NCI-H128 (cell line): ENCODE measurements around the gene ACTN2.

Experiments used
- DNase-seq: peaks from one replicate; lab custom pipeline; 2025; ENCODE audit not compliant: unreplicated experiment; lab: John Stamatoyannopoulos, UW

Gene ACTN2

DNA sequence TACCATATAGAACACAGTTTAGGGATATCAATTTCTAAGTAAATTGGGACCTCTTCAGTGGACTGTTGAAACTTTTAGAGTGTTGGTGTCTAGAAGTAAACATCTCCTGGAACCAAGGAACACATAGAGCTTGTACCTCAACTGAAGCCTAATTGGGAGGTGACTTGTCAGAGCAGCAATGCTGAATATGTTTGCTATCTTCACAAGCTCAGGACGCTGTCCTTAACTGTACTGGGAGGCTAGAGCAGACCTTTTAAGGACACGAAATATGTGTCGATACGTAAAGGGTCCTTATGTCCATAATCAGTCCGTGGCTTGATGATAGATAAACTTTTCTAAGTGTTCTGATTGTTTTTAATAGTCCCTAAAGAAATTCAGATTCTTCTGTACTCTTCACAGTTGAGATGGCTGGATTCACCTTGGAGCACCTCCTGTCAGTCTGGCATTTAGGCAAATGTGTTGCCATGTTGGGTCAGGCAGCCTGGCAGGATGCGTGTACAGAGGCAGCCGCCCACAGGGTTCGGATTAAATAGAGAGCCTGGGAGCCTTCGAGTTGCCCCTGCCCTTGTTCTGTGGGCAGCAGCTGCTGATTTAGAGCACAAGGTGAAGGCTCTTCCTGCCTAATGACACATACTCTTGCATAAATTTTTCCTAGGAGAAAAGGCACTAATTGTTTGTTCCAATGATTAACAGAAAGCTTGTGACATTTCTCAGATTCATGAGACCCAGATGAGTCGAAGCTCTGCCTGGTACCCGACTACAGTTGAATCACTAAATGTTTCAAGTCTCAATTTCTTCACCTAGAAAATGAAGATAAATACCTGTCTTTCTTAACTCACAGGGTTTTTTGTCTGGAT is 3.6 kb downstream of the ACTN2 start:
- no peak for DNase-seq

DNA sequence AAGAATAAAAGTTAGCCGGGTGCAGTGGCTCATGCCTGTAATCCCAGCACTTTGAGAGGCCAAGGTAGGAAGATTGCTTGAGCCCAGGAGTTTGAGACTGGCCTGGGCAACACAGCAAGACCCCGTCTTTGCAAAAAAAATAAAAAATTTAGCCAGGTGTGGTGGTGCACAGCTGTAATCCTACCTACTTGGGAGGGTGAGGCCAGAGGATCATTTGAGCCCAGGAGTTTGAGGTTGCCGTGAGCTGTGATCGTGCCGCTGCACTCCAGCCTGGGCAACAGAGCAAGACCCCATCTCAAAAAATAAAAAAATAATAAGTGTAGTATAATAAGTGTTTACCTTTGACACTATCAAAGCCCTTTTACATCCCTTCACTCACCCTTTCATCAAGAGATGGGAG is 5.0 kb downstream of the ACTN2 start:
- DNase-seq, result no peak

DNA sequence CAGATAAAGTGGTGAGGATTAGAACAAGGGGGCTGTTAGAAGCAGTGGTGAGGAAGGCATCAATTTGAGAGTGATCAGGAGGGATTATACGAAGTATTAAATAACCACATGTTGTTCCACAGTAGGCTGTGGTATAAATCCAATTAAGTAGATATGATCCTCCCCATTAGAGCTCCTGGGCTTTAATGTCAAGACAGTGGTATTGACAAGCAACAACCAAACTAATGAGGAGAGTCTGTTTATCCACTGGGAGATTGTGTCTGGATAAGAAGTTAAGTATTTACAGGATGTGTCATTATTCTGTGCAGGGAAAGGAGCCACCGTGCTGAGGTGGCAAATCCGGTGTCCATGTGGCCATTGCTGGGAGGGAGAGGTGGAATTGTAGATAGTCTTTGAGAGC is 5.8 kb downstream of the ACTN2 start:
- DNase-seq, result no peak

DNA sequence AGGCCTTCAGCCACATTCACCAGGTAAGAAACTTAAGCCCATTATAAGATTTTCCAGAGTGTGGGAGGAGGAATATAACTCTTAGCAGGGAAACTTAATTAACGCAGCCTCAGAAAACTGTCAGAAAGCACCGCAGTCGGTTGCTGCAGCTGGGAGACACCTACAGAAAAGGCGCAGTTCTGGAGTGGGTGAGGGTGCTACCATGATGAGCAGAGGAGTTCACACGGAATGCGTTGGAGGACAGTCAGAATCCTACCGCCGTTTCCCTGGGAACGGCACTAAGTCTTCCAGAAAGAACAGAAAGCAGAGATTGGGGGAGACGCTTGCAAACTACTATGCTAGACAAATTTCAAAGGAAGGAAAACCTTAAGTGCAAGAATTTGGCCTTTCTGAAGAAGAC is 6.4 kb downstream of the ACTN2 start:
- no peak for DNase-seq

DNA sequence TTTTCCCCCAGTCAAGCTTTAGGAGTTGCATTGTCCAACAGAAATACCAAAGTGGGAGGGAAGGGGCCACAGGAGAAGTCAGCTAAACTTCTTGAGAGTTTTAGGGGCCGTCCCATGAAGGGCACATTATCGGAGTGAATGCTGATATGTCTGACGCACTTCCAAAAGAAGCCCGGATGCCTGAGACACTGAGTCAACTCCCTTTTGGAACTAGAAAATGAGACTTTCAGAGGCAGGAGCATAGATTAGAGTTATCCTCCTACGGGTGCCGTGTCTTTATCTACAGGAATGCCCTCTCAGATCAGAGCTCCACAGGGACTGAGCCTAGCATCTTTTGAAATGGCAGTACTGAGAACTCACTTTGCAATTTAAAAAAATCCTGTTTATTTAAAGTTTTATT is 13.1 kb downstream of the ACTN2 start:
- DNase-seq, result no peak

DNA sequence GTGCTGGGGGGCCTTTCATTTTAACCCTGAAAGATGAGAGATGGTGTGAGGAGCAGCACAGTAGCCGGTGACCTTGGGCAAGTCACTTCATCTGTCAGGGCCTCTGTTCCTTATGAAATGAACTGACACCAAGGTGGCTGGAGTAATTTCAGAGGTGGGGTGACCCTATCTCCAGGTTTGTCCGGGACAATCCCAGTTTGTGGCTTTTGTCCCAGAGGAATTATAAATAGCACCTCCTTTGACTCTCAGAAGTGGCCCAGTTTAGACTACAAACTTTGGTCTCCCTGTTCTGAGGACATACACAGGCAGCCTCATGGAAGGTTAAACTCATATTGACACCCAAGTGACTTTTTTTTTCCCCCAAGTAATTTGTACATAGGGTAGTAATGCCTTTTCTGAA is 14.6 kb downstream of the ACTN2 start:
- DNase-seq, result no peak

DNA sequence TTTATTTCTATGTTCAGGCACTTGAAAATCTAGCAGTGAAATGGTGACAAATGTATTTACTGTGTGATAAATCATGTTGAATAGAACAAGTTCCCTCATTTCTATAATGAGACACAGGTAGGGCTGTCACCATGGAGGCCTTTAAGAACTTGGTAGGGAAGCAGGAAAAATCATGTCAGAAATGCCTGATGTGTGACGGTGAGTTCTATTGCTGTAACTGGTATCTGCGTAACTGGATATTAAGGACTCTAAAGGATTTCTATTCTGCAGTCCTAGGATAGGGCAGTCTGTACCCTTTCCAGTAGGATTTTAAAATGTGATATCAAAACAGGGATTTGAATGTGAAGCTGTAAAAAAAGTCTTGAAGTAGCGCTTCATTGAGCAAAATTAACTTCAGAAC is 15.5 kb downstream of the ACTN2 start:
- DNase-seq, result no peak

DNA sequence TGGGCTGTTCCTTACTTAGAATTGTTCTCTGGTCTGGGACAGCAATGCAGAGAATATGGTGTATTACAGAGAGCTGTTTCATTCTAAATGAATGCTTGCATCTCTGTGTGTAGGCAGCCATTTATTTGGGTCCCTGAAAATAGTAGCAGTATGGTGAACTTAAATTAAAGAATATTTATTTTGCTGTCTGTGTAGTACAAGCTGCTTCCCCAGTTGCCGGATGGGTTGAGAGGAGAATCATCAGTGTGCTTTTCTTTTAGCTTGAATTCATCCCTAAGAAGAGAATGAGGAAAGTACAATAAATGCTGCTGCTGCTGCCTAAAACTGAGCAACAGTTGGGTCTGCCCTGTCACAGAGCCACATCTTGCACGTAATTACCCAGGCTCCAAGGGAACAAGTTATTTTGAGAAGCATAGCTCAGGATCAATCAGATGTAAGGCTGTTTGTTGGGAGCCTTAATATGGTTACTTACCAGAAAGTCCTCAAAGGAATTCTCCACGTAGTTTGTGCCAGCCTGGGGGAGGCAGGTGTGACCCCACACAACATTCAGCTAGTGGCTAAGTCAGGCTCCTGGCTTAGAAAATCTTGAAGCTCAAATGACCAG is 16.6 kb downstream of the ACTN2 start:
- no peak for DNase-seq

DNA sequence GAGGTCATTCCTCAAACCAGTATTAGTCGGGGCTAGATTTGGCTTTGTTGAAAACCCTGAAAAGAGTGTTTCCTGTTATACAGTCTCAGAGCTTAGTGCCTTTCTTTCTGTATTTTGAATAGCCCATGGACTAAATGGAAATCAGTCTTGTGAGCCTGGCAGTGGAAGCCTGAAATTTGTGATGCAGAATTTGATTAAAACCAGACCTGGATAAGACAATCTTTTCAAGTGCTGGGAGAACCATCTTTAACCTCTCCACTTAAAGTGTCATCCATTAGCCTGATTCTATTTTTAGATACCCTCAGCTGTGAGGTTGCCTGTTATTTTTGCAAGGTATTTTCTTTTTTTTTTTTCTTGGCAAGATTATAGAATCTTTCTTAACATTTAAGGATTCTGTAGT is 19.5 kb downstream of the ACTN2 start:
- no peak for DNase-seq

DNA sequence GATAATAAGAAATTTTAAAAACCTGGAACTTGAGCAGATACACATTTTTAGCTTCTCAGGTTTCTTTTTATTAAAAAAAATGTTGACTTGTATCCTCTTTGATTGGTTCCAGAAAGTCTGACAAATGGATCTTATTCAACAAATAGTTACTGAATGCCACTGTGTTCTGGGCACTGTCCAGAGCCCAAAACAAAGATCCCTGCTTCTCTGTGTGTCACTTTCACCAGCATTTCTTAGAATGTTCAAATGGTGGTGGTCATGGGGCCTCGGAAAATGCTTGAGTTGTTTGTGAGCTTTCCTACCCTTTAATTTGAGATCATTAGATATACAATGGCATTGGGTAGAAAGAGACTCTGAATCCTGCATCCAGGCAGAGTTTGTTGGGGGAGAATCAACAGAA is 19.9 kb downstream of the ACTN2 start:
- no peak for DNase-seq

DNA sequence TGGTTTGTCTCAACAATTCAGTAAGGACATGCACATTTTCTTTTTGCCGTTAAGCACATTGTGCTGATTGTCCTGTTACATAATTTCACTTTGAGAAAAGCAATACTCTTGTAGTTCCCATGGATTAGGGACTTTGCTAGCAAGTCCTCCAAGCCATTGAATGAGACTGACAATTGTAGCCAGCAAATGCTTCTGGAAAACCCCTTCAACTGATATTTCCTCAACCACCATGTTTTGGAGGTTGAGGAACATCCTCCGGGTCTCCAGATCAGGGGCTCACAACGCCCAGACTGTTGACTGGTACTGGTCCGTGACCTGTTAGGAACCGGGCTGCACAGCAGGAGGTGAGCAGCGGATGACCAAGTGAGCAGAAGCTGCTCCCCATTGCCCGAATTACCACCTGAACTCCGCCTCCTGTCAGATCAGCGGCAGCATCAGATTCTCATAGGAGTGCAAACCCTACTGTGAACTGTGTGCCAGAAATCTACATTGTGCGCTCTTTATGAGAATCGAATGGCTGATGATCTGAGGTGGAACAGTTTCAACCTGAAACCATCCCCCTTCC is 24.1 kb downstream of the ACTN2 start:
- DNase-seq, result no peak

DNA sequence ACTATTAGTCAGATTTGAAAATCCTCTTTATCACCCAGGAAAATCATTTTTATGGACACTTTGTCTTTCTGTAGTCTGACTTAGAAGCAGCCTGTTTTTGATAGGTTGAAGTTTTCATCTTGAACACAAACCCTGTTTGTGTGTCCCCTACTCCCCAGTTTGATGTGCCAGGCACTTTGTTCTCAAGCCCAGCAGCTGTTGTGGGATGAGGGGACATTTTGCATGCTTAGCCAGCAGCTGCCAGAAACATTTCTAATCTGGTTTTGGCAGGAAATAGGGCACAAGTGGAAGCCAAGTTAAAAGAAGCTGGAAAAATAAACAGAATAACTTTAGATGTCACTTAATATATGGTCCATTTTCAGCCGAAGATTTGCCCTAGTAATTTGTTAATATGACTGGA is 29.9 kb downstream of the ACTN2 start:
- DNase-seq, result no peak

DNA sequence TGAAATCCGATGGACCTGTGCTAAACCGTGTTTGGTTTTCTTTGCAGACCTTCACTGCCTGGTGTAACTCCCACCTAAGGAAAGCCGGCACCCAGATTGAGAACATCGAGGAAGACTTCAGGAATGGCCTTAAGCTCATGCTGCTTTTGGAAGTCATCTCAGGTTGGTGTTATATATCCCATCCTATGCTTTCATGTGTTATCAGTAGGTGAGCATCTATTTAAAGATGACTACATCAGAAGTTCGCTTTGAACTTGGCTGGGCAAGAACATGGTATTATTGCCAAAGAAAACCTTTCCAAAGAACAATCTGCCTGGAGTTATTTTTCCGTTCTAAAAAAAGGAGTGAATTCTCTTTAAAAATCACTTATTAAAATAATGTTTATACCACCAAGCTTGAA is 31.5 kb downstream of the ACTN2 start:
- no peak for DNase-seq

DNA sequence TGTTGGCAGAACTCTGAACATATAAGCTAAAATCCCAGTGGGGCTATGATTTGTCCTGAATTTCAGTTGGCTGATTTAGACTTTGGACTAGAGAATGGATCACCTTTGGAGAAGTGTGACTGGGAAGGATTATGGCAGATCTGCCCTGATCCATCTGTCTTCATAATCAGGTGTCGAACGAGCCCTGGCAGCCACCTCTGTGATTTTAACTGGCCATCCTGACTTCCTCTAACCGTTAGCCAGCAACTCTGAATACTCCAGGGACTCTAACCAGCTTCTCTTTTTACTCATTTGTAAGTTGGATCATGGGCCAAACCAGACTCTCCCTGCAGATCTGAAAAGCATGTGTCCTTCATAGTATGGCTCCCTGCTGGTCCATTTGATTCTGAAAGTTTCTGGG is 32.0 kb downstream of the ACTN2 start:
- no peak for DNase-seq

DNA sequence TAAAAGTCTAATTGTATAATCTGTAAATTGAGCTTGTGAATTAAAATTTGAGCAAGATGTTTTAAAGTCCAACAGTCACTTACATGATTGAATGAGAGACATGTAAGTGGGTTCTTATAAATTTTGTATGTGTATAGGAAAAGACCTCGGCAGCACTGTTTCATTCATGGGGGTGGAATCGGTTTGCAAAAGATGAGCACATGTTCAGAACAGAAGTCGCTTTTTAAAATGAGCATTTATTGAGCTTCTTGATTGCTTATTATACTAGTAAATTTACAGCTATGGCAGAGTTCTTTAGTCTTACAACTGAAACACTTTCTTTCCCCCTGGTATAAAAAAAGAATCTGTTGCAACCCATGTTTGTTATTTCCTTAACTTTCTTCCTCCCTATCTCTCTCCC is 33.9 kb downstream of the ACTN2 start:
- DNase-seq, result no peak

DNA sequence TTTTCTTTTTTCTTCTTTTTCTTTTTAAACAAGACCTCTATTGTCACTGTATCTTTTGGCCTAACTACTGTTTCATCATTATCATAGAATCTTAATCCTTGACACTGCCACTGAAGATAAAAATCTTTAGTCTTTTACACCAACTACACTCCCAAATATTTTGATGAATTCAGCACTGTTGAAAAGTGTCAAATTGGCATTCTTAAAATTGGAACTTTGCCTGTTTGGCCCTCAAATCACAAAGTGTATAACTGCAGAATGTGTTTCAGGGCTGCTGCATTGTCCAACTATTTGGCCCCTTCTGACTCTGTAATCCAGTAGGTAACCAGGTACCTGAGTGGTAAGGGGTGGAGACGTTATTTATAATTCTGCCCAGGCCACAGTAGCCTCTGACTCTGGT is 34.3 kb downstream of the ACTN2 start:
- DNase-seq, result no peak

DNA sequence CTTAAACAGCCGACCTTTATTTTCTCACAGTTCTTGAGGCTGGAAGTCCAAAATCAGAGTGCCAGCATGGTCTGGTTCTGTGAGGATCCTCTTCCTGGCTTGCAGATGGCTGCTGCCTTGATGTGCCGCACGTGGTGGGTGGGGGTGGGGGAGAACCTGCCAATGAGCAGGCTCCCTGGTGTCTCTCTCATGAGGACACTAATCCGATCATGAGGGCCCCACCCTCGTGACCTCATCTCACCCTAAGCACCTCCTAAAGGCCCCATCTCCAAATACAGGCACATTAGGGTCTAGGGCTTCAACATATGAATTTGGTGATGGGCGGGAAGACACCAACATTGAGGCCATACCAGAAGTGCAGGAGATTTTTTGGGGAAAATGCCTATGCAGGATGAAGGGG is 37.8 kb downstream of the ACTN2 start:
- no peak for DNase-seq

DNA sequence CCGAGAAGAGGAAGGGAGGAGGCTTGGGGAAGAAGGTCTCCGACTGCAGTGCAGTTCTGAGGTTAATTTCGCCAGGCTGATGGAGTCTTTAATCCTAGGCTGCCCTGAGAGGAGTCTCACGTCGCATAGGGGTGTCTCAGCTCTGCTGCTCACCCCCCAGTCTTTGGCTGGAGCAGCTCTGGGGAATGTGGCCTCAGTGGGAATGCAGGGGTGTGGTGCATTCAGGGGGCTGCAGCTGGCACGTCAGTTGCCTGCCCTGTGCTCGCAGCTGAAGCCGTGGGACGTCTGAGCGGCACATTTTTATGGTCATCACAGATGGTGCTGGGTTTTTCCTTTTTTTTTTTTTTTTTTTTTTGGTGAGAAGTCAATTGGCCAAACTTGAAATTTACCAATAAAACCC is 38.2 kb downstream of the ACTN2 start:
- no peak for DNase-seq

DNA sequence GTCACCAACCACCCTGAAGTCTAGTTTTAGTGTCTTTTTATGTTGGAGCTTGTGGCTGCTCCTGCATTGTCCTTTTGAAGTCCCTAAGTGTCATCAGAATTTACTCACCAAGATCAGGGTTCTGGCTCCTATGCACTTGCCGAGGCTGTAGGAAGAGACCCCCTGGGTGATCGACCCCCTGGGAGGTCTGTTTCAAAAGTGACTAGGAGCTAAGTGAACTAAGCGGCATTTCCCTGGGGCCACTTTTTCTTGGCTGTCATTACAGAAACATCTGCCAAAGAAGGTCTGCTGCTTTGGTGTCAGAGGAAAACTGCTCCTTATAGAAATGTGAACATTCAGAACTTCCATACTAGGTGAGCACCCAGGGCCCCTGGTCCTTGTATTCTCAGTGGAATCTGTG is 39.4 kb downstream of the ACTN2 start:
- no peak for DNase-seq

DNA sequence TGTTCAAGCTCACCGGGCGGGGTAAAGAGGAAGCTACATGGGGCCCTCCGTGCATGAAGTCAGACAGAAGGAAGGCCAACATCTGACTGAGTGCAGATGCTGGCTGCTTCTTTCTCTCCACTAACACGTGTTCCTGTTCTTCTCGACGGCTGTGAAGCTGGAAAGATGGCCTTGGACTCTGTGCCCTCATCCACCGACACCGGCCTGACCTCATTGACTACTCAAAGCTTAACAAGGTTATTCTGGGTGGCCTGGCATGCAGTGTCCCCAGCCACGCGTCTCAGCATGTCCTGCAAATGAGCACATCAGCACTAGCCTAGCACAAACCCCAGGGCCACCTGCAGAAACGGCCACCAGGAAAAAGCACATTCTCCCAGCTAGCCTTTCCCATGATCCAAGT is 41.2 kb downstream of the ACTN2 start:
- no peak for DNase-seq

DNA sequence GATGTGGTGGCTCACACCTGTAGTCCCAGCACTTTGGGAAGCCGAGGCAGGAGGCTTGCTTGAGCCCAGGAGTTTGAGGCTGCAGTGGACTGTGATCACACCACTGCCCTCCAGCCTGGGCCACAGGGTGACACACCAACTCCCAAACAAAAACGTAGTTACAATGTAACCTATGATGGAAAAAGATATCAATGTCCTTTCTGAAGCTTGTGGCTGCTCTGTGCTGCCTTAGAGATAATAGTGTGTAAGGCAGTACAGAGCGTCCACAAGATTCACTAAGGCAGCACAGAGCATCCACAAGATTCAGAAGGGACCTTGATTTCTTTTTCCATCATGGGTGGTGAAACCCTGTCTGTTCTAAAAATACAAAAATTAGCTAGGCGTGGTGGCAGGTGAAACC is 42.5 kb downstream of the ACTN2 start:
- DNase-seq, result no peak

DNA sequence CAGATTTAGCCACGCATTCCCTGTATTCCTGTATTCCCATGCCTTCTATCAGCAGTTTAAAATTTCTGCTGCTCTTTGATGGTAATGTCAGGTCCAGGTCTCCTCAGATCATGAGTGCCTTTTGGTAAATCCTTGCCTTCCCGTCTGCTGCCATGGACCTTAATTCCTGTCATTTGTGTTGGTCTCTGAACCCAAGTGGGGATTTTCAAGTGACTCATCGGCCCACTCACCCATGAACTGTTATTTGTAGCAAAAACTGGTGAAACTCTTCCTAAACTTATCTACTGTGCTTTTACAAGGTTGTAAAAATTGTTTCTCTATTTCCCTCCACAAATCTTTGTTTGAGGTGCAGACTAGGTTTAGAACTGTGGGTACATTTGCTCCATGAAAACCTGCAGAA is 47.4 kb downstream of the ACTN2 start:
- no peak for DNase-seq
